Right renal cortex interstitium (tissue), 3 donors: ENCODE data around the gene C4orf54. TPM values are rescaled to one million over a fixed set of nuclear protein-coding genes. Genes with fewer than 3 reads are reported as not detected.

Experiments used
- DNase-seq, 3 donors: peaks; one replicate each; pipeline ENCODE4 v3.0.0-alpha.2; 2013; ENCODE audit warnings: low read depth in 3 of 3, low spot score in 2 of 3
- polyA plus RNA-seq, 3 donors: library from polyadenylated mRNA; unstranded; fragments of 120-200 nt; gene quantifications; one replicate each; pipeline ENCODE4 v1.2.1, GENCODE V29; 2013; ENCODE audit not compliant: insufficient read length in 3 of 3

Gene C4orf54
- polyA plus RNA-seq, 3 donors: 0.59 to 1.3 (median 0.76) TPM

- no peak for DNase-seq
Observed at GRCh38 chr4:99625369-99625768, 32.3 kb downstream of the C4orf54 start.

- DNase-seq: no peak
Observed at GRCh38 chr4:99624141-99624719, 33.4 kb downstream of the C4orf54 start.

GRCh38 chr4:99622341-99622740, 35.3 kb downstream of the C4orf54 start:
- no peak for DNase-seq

GRCh38 chr4:99617374-99617773, 40.3 kb downstream of the C4orf54 start:
- DNase-seq: no peak

- DNase-seq: no peak
Observed at GRCh38 chr4:99615170-99615820, 42.3 kb downstream of the C4orf54 start.

GRCh38 chr4:99614491-99614890, 43.1 kb downstream of the C4orf54 start:
- DNase-seq: no peak

GRCh38 chr4:99612704-99613103, 44.9 kb downstream of the C4orf54 start:
- no peak for DNase-seq

GRCh38 chr4:99612281-99612680, 45.3 kb downstream of the C4orf54 start:
- DNase-seq: no peak

GRCh38 chr4:99610605-99611175, 46.9 kb downstream of the C4orf54 start:
- DNase-seq: no peak

GRCh38 chr4:99608417-99608816, 49.2 kb downstream of the C4orf54 start:
- no peak for DNase-seq

Other genes with a start within 250 kb of the C4orf54 start
- not detected for gene ADH7, start 222.5 kb downstream of the C4orf54 start, polyA plus RNA-seq
- under 1 TPM; 0.13 to 0.55 (median 0.21) TPM for gene C4orf17, start 146.8 kb downstream of the C4orf54 start, polyA plus RNA-seq
- gene TRMT10A, start 93.8 kb downstream of the C4orf54 start, polyA plus RNA-seq: 10 to 100 TPM; 16.2 to 17.9 (median 16.3) TPM
- gene MTTP, start 83.0 kb downstream of the C4orf54 start, polyA plus RNA-seq: 10 to 100 TPM in 2 of 3 donors, 1 to 10 TPM in 1; 8.7 to 17.5 (median 13.2) TPM
- 1 to 10 TPM in 2 of 3 donors, under 1 TPM in 1; 0.85 to 1.8 (median 1.2) TPM for gene DAPP1, start 159.0 kb upstream of the C4orf54 start, polyA plus RNA-seq
- gene LAMTOR3, start 236.6 kb upstream of the C4orf54 start, polyA plus RNA-seq: 100 to 1,000 TPM; 101 to 115 (median 109) TPM